Duodenal mucosa (tissue), 2 donors: ENCODE measurements around the gene CDH6.

Experiments used
- H3K27ac ChIP-seq: one replicate; pipeline ENCODE4 v1.7.0; 2013; ENCODE audit warnings: low read depth, low read length
- H3K27me3 ChIP-seq, 2 donors: one replicate each; pipeline ENCODE4 v1.7.0; 2013; ENCODE audit warnings: low read length in 2 of 2, control low read depth in 1 of 2; ENCODE audit not compliant: insufficient read depth in 2 of 2, control insufficient read depth in 1 of 2
- H3K36me3 ChIP-seq, 2 donors: one replicate each; pipeline ENCODE4 v1.7.0; 2013; ENCODE audit warnings: low read length in 2 of 2, control low read depth in 1 of 2; ENCODE audit not compliant: insufficient read depth in 2 of 2, control insufficient read depth in 1 of 2
- H3K4me1 ChIP-seq, 2 donors: one replicate each; pipeline ENCODE4 v1.7.0; 2013; ENCODE audit warnings: low read length in 2 of 2, control low read depth in 1 of 2; ENCODE audit not compliant: insufficient read depth in 2 of 2, control insufficient read depth in 1 of 2
- H3K4me3 ChIP-seq, 2 donors: one replicate each; pipeline ENCODE4 v1.7.0; 2013; ENCODE audit warnings: low read length in 2 of 2, low read depth in 1 of 2
- H3K9ac ChIP-seq, 2 donors: one replicate each; pipeline ENCODE4 v1.7.0; 2013; ENCODE audit warnings: low read length in 2 of 2, low read depth in 1 of 2
- H3K9me3 ChIP-seq, 2 donors: one replicate each; pipeline ENCODE4 v1.7.0; 2013; ENCODE audit warnings: low read length in 2 of 2, control low read depth in 1 of 2; ENCODE audit not compliant: control insufficient read depth in 1 of 2

CDH6 gene

GRCh38 chr5:31194892-31195555 lies 1.5 kb downstream of the CDH6 start:
- Histone ChIP-seq H3K9ac (no peak overlapping the region), H3K27ac (no peak overlapping the region), H3K4me3 (peak overlapping the region; percentile 61 to 68), H3K27me3 (peaks cover 9 to 47% of the 10 kb centered on the region in 2 donors), H3K4me1 (peaks cover 6 to 10% of the 10 kb centered on the region in 2 donors), H3K9me3 (no peaks in the 10 kb centered on the region), H3K36me3 (no peaks in the 10 kb centered on the region)

- Histone ChIP-seq H3K36me3 (no peaks in the 10 kb centered on the region), H3K27ac (no peak overlapping the region), H3K9me3 (no peaks in the 10 kb centered on the region), H3K4me3 (no peak overlapping the region), H3K4me1 (peaks cover 6 to 10% of the 10 kb centered on the region in 2 donors), H3K27me3 (peaks cover 9 to 47% of the 10 kb centered on the region in 2 donors), H3K9ac (no peak overlapping the region)
Measured at GRCh38 chr5:31196309-31196708, 2.8 kb downstream of the CDH6 start.

- Histone ChIP-seq H3K36me3 (no peaks in the 10 kb centered on the region), H3K9ac (no peak overlapping the region), H3K4me1 (peaks cover 6 to 10% of the 10 kb centered on the region in 2 donors), H3K27ac (no peak overlapping the region), H3K4me3 (no peak overlapping the region), H3K9me3 (no peaks in the 10 kb centered on the region), H3K27me3 (peaks cover 9 to 42% of the 10 kb centered on the region in 2 donors)
Measured at GRCh38 chr5:31197183-31197582, 3.7 kb downstream of the CDH6 start.

DNA sequence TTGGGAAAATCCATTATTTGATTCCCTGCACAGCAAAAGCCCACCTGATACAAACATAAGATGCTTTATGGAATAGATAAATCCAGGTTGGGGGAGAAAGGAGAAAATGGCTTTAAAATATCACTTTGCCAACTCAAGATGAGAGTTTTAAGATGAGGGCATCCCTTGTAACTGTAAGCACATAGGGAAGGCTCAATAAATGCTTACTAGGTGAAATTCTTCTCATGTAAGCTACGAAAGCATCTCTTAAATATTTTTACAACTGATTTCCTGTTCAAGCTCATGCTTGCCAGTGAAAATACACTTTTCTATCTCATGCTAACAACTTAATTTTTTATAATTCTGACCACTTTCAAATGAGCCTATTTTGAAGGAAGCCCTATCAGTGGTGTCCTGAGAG lies 11.5 kb downstream of the CDH6 start:
- no peak overlapping the region for H3K4me3 ChIP-seq
- H3K27me3 ChIP-seq, result no peaks in the 10 kb centered on the region
- H3K4me1 ChIP-seq, result no peaks in the 10 kb centered on the region
- no peak overlapping the region for H3K27ac ChIP-seq
- H3K36me3 ChIP-seq, result no peaks in the 10 kb centered on the region
- H3K9me3 ChIP-seq, result no peaks in the 10 kb centered on the region
- no peak overlapping the region for H3K9ac ChIP-seq

- H3K27ac ChIP-seq, result no peak overlapping the region
- H3K36me3 ChIP-seq, result no peaks in the 10 kb centered on the region
- H3K9ac ChIP-seq, result no peak overlapping the region
- no peak overlapping the region for H3K4me3 ChIP-seq
- H3K9me3 ChIP-seq, result no peaks in the 10 kb centered on the region
- H3K4me1 ChIP-seq, result no peaks in the 10 kb centered on the region
- no peaks in the 10 kb centered on the region for H3K27me3 ChIP-seq
Measured at GRCh38 chr5:31208043-31208442, 14.6 kb downstream of the CDH6 start.

GRCh38 chr5:31209334-31209733 lies 15.8 kb downstream of the CDH6 start:
- H3K27me3 ChIP-seq, result no peaks in the 10 kb centered on the region
- H3K27ac ChIP-seq, result no peak overlapping the region
- H3K4me1 ChIP-seq, result peaks cover 3 to 7% of the 10 kb centered on the region in 2 donors

DNA sequence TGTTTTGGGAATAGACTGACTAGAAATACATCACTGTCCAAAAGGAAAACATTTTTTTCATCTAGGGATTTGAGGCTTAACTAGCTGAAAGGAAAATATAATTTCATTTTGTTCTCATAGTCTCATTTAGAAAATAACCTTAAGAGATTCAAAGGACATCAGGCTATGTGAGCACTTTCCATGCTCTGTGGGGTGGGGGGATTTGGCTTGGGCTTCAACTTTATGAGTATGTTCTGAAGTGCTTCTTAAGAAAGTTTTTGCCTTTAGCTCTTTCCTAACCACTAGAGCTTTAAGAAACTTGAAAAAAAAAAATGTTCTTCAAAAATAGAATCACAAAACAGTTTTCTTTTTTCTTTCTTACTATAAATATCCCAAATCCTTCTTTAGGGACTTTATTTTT lies 17.6 kb downstream of the CDH6 start:
- Histone ChIP-seq H3K4me1 (peaks cover 3 to 7% of the 10 kb centered on the region in 2 donors), H3K36me3 (no peaks in the 10 kb centered on the region), H3K9me3 (no peaks in the 10 kb centered on the region), H3K27ac (no peak overlapping the region), H3K27me3 (no peaks in the 10 kb centered on the region), H3K9ac (no peak overlapping the region), H3K4me3 (no peak overlapping the region)

More at GRCh38 chr5:31209334-31209733, 15.8 kb downstream of the CDH6 start:
- no peaks in the 10 kb centered on the region for H3K9me3 ChIP-seq
- no peaks in the 10 kb centered on the region for H3K36me3 ChIP-seq
- H3K4me3 ChIP-seq, result no peak overlapping the region
- H3K9ac ChIP-seq, result no peak overlapping the region

DNA sequence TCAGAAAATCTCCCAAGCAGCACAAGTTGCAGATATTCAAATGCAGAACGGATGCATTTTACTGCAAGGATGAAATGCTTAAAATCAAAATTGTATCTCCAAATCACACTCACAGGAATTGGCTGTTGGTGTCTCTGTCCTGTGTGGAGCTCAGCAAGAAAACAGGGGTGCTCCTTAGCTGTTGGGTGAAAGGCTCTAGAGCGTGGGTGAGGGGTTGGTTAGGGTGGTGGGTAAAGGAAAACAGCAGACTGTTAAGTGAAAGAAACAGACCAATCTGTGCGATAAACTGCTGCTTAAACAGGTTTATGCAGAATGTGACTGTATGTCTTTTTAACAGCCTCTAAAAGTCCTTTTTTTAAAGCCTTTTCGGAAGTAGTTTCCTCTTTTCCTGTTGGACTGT lies 19.8 kb downstream of the CDH6 start:
- Histone ChIP-seq H3K4me3 (peak overlapping the region in 1 of 2 donors; percentile 7), H3K4me1 (peaks cover 4 to 9% of the 10 kb centered on the region in 2 donors), H3K9me3 (no peaks in the 10 kb centered on the region), H3K27ac (no peak overlapping the region), H3K27me3 (no peaks in the 10 kb centered on the region), H3K9ac (no peak overlapping the region), H3K36me3 (no peaks in the 10 kb centered on the region)

DNA sequence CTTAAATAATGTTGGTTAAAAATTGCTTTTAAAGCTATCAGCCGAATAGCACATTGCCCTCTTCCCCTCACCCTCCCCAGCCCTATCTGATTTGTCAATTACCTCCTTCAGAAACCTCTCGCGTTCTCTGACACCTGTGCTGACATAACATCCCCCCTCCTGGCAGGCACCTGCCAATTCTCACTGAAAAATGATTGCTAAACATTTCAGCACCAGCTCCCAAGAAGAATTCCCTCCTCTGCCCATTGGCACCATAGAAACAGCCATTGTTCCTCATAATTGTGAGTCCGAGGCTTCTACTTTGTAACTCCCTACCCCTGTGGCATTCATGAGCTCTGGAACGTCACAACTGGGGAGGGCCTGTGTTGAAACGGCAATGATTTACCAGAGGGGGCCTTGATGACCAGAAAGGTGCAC lies 20.2 kb downstream of the CDH6 start:
- Histone ChIP-seq H3K4me1 (peaks cover 8 to 14% of the 10 kb centered on the region in 2 donors), H3K9me3 (no peaks in the 10 kb centered on the region), H3K4me3 (peak overlapping the region in 1 of 2 donors; percentile 7), H3K36me3 (no peaks in the 10 kb centered on the region), H3K27me3 (no peaks in the 10 kb centered on the region), H3K27ac (no peak overlapping the region), H3K9ac (no peak overlapping the region)

DNA sequence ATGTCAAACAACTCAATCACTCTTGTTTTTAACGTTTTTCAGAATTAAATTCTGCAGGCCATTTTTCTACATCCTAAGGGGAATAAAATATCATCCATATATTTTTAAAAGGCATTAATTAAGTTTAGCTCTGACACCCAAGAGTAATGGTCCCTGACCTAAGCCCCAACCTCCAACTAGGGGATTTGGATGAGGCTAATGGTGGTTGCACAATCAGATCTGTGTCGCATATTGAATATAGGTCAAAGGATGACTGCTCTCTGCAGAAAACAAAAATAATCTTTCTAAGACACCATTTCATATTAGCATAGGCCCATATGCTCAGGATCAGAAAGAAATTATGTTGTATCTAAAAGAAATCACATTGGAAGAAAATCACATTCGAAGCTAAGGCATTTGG lies 20.7 kb downstream of the CDH6 start:
- H3K9ac ChIP-seq, result no peak overlapping the region
- no peak overlapping the region for H3K27ac ChIP-seq
- no peaks in the 10 kb centered on the region for H3K36me3 ChIP-seq
- no peaks in the 10 kb centered on the region for H3K9me3 ChIP-seq
- no peaks in the 10 kb centered on the region for H3K27me3 ChIP-seq
- peaks cover 10 to 19% of the 10 kb centered on the region in 2 donors for H3K4me1 ChIP-seq
- no peak overlapping the region for H3K4me3 ChIP-seq
